HTR-8/SVneo (cell line): ENCODE data around the gene ZNF514.
"Not testable (repeated sequence)": the region's sequence is repeated elsewhere in the genome, so short reads cannot be mapped to it uniquely, and the experiment has no call there.

ENCODE experiments used
- DNase-seq: peaks from one replicate; pipeline ENCODE4 v3.0.0; 2011; ENCODE audit warnings: low spot score, mixed read lengths; ENCODE audit not compliant: insufficient read length
- FAIRE-seq: peaks from 2 replicates; lab custom pipeline; 2011; peaks lifted over from hg19 to GRCh38; lab: Jason Lieb, UNC

ZNF514 gene

GRCh38 chr2:95159690-95160449, at the start of gene ZNF514:
Gene ZNF514 (minus strand): TSS chr2:95159848. CDS start chr2:95153253, 6,595 bp downstream.
- DNase-seq: peak; percentile 71
- peak; percentile 4 for FAIRE-seq

DNA sequence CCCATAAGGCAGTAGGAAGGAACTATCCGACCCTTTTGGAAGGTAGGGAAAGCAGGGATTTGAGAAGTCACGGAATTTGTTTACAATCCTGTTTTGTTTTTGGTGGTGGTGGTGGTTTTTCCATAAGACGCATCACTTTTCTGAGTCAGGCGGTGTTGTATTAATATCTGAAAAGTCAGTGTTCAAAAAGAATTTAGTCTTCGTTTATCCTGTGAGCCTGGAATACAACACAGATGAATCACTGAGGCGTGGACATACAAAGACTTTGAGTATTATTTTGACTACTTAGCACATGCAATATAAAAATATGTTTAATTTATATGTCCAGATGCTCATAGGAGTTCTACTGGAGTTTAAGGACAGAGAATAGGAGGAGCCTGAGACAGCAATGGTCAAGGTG, 48.5 kb upstream of the ZNF514 start:
- no peak for DNase-seq
- no peak for FAIRE-seq

GRCh38 chr2:95207111-95207961, 47.7 kb upstream of the ZNF514 start, which contains the start of gene ZNF892:
Gene ZNF892 (plus strand): TSS chr2:95207521. CDS start chr2:95207816, 295 bp downstream.
- peak; percentile 98 for DNase-seq
- FAIRE-seq: peak; percentile 97

- DNase-seq (no peak), FAIRE-seq (no peak)
Observed at GRCh38 chr2:95206096-95206495, 46.4 kb upstream of the ZNF514 start.

DNA sequence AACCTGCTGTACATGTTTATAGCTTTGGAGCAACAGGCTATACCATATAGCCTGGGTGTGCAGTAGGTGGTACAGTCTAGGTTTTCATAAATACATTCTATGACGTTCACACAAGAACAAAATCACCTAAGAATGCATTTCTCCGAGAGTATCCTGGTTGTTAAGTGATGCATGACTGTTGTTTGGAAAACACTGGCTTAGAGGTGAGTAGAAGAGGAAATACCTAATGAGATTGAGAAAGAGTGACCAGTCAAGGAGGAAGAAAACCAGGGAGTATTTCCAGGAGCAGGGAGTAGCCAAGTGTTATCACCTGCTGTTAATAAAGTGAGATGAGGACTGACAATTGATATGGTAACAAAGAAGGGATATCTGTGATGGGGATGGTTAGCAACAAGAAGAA, 44.7 kb upstream of the ZNF514 start:
- DNase-seq (no peak), FAIRE-seq (no peak)

DNA sequence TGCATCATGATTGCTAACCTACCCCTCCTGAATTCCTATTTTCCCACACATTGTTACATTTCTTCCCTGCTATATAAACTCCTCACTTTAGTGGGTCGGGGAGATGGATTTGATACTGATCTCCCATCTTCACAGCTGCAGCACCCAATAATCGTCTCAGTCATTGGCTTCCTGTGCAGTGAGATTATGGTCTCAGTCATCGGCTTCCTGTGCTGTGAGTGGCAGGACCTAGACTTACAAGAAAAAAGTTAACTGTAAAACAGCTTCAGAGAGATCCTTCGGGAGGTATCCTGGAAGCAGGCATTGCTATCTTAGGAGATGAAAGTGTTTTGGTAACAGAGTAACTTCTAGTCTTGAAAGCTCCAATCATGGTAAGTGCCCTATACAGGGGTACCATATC, 44.3 kb upstream of the ZNF514 start:
- no peak for DNase-seq
- FAIRE-seq: no peak

GRCh38 chr2:95192956-95193355, 33.3 kb upstream of the ZNF514 start:
- DNase-seq, FAIRE-seq: not testable (repeated sequence)

DNA sequence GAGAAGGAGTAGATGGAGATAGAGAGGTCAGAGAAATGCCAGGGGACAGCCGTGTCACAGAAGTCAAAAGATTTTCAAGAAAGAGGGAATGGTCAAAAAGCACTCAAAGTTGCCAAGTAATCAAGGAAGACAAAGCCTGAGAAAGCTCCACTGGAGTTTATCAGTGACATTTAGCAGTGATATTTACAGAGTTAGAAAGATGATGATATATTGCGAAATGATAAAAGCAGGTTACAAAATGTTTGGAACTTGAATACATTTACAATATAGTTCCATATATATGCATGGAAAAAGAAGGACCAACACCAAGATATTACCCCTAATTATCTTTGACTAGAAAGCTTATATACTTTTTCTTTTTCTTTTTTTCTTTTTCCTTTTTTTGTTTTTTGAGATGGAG, 26.3 kb upstream of the ZNF514 start:
- peak; percentile 4 for FAIRE-seq
- no peak for DNase-seq

DNA sequence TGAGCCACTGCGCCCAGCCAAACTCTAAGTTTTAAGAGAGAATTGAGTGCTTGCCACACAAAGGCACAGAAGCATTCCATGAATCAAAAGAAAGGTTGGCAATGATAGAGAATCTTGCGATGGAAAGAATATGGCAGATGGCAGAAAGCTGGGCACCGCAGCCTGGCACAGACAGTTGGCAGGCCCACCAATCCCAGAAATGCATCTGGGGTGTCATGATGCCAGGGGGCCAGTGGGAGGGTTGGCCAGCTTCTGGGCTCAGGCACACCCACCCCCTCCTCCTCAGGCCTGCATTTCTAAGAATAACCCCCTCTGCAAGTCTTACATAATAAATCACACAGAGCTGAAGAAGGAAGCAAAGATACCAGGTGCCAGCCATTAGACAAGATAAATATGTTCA, 25.5 kb upstream of the ZNF514 start:
- FAIRE-seq: no peak
- DNase-seq: no peak

DNA sequence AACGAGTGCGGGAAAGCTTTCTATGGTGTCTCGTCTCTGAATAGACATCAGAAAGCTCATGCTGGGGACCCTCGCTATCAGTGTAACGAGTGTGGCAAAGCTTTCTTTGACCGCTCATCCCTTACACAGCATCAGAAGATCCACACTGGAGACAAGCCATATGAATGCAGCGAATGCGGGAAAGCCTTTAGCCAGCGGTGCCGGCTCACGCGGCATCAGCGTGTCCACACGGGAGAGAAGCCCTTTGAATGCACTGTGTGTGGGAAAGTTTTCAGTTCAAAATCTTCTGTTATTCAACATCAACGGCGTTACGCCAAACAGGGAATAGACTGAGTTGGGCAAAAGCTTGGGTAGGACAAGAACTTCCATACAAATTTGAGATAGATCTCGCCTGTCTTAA, 22.1 kb upstream of the ZNF514 start:
- no peak for FAIRE-seq

DNA sequence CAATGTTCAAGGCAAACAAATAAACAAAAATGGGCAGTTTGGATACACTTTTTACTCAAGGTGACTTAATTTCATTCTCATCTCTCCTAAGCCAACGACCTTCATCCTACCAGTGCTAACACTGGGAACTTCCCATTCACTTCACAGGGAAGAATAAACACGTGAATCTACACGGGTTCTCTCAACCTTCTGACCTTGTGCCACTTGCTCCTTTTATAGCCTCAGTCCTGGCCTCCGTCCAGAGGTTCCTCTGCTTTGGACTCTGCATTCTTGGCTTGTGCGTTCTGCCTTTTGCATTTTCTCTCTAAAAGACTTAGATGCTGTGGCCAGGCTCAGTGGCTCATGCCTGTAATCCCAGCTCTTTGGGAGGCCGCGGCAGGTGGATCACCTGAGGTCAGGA, 19.8 kb upstream of the ZNF514 start:
- DNase-seq: no peak
- no peak for FAIRE-seq

More for the DNA sequence above, 22.1 kb upstream of the ZNF514 start:
- no peak for DNase-seq

- FAIRE-seq (no peak), DNase-seq (no peak)
Observed at GRCh38 chr2:95174031-95174542, 14.4 kb upstream of the ZNF514 start.

DNA sequence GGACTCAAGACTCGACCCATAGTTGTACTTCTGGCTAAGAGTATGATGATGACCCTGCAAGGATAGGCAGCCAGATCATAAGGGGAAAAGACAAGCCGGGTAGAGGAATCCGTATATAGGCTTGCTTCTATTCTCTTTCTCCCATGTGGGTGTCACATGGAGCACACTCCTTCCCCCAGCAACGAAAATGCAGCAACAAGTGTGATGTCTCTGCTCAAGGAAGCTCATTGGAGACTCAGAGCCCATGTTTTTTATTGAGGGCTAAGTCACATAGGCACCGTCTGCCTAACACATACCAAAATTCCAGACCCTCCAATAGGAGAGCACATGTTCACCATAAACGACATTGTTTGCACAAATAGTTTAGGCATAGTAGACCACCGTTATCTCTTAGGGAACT, 12.3 kb upstream of the ZNF514 start:
- DNase-seq: no peak
- FAIRE-seq: no peak

- FAIRE-seq: peak; percentile 86
Observed at GRCh38 chr2:95166065-95166763, 6.6 kb upstream of the ZNF514 start.

DNA sequence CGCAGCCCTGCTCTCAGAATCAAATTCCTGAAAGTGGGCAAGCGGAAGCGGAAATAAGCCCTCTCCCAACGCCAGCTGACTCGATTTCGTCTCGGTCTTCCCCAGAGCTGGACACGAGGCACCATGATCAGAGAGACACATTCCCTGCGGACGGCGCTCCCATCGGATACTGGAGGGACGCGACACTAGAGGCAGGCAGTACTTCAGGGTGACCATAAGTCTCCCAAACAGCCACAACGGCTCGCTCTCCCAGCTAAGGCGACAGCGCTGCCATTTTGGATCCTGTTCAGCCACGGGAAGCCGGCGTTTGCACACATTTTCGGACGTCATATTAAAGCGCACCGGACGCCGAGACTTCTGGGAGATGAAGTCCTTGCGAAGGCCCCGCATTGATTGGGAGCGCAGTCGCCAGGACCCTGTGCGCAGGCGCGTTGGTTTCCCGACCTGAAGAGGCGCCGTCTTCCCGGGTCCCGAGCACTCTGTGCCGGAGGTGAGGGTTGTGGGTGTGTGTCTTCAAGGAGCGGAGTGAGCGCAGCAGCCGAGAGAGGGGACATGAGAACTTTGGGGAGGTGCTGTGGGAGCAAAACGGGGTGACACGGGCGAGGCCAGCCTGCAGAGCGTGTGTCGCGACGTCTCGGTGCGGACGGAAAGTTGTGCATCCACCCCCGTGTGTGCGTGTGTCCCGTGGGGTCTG, 5.9 kb upstream of the ZNF514 start, which contains the start of gene ZNF2:
TSS of gene ZNF2 (plus strand) at position 439 of the 694 bp plus-strand sequence. CDS start 10,418 bp downstream, outside the sequence.
- DNase-seq (peak; percentile 100), FAIRE-seq (peak; percentile 89)

More at GRCh38 chr2:95166065-95166763, 6.6 kb upstream of the ZNF514 start:
- DNase-seq: no peak

GRCh38 chr2:95165030-95165370, 5.4 kb upstream of the ZNF514 start:
- FAIRE-seq (no peak), DNase-seq (no peak)

DNA sequence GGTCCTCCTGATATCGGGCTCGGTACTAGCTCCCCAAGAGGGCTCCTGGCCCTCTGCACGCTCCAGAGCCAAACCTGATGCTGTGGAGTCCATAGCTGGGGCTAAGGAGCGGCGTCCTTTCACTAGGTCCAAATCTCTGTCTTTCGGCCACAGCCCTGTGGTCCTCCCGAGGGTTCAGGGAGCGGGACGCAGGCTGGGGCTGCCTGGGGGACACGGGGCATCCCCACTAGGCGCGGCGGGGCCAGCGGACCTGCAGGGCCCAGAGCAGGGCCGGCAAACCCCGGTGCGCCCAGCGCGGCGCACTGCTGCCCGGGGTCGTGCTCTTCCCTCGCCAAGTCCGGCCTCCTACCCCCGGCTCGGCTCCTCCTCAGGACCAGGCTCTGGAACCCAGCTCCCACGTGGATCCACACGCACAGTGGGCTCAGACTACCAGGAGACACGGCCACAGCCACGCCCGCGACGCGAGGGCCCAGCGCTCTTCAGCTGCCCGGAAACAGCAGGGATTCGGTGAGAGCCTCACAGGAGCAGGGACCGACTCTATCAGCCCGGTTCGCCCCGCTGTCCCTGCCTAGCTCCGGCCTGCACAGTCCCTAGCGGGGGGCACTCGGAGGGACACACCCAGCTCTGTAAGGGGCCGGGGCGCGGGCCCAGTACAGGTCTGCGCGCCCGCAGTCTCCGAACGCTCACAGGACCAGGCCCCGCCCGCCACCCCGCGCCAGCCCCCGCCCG, 593 bp downstream of the ZNF514 start:
- DNase-seq (peak; percentile 48), FAIRE-seq (no peak)

GRCh38 chr2:95158441-95158840, 1.2 kb downstream of the ZNF514 start:
- FAIRE-seq: no peak
- no peak for DNase-seq

GRCh38 chr2:95149397-95149984, 10.2 kb downstream of the ZNF514 start:
- DNase-seq: no peak
- FAIRE-seq: no peak
